ENCODE measurements around the gene COA1. TPM values are rescaled to one million over a fixed set of nuclear protein-coding genes. Genes with fewer than 3 reads are reported as not detected.

The COA1 gene
- total and polyA plus RNA-seq, 3 donors from 2014 or later: 36.4 to 80.5 (median 75.7) TPM

DNA sequence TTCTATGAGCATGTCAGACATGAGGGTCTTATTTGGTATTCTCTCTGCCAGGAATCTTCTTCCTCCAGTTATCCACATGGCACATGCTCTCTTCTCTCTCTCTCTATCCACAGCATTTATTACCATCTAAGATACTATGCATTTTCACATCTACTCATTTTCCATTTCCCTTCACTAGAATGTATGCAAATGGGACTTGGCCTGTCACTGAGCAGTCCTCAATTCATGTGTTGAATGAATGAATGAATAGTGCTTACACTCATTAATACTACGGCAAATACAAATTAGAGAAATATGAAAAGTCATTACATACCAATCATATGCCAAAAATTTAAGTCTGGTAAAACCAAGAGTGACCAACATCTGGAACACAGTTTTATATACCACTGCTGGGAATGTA lies 34.0 kb downstream of the COA1 start:
- H3K4me3 ChIP-seq: no peak overlapping the region
- no peak for TF ChIP-seq POLR2A (IDR thresholded peaks at IDR 0.05)
- TF ChIP-seq, protein P1, sequence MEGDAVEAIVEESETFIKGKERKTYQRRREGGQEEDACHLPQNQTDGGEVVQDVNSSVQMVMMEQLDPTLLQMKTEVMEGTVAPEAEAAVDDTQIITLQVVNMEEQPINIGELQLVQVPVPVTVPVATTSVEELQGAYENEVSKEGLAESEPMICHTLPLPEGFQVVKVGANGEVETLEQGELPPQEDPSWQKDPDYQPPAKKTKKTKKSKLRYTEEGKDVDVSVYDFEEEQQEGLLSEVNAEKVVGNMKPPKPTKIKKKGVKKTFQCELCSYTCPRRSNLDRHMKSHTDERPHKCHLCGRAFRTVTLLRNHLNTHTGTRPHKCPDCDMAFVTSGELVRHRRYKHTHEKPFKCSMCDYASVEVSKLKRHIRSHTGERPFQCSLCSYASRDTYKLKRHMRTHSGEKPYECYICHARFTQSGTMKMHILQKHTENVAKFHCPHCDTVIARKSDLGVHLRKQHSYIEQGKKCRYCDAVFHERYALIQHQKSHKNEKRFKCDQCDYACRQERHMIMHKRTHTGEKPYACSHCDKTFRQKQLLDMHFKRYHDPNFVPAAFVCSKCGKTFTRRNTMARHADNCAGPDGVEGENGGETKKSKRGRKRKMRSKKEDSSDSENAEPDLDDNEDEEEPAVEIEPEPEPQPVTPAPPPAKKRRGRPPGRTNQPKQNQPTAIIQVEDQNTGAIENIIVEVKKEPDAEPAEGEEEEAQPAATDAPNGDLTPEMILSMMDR (IDR thresholded peaks at IDR 0.05): no peak
- H3K9me3 ChIP-seq: no peaks in the 10 kb centered on the region
- WGBS, 2 donors: 93 to 100% methylated on average over 1 of the region's 1 CpG
- H3K4me1 ChIP-seq: no peaks in the 10 kb centered on the region
- no peaks in the 10 kb centered on the region for H3K36me3 ChIP-seq (ENCODE audit: low read depth, missing control alignments)
- DNase-seq: no peak
- intact Hi-C loops (cut with DNase I; ENCODE audit: low total_unique reads): no loop called here
- no peak overlapping the region for H3K27ac ChIP-seq
- no peaks in the 10 kb centered on the region for H3K27me3 ChIP-seq

DNA sequence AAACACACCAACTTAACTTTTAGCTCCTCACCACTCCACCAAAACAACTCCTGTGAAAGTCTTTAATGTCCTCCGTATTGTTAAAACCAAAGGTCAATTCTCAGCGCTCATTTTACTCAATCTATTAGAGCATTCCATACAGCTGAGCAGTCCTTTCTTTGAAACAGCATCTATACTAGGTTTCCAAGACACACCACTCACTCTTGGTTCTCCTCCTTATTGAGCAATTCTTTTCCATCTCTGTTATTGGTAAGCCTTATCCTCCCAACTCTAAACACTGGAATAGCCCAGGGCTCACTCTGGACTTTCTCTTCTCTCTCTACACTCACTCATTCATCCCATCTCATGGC lies 34.9 kb downstream of the COA1 start:
- no peak for TF ChIP-seq POLR2A (IDR thresholded peaks at IDR 0.05)
- TF ChIP-seq, protein P1 (IDR thresholded peaks at IDR 0.05): no peak
- intact Hi-C loops (cut with DNase I; ENCODE audit: low total_unique reads): no loop called here
- no peak overlapping the region for H3K4me3 ChIP-seq
- no peaks in the 10 kb centered on the region for H3K36me3 ChIP-seq (ENCODE audit: low read depth, missing control alignments)
- no peak overlapping the region for H3K27ac ChIP-seq
- no peaks in the 10 kb centered on the region for H3K27me3 ChIP-seq
- DNase-seq: no peak
- no peaks in the 10 kb centered on the region for H3K9me3 ChIP-seq
- WGBS, 2 donors: 97% methylated on average over 2 of the region's 2 CpGs
- H3K4me1 ChIP-seq: no peaks in the 10 kb centered on the region

DNA sequence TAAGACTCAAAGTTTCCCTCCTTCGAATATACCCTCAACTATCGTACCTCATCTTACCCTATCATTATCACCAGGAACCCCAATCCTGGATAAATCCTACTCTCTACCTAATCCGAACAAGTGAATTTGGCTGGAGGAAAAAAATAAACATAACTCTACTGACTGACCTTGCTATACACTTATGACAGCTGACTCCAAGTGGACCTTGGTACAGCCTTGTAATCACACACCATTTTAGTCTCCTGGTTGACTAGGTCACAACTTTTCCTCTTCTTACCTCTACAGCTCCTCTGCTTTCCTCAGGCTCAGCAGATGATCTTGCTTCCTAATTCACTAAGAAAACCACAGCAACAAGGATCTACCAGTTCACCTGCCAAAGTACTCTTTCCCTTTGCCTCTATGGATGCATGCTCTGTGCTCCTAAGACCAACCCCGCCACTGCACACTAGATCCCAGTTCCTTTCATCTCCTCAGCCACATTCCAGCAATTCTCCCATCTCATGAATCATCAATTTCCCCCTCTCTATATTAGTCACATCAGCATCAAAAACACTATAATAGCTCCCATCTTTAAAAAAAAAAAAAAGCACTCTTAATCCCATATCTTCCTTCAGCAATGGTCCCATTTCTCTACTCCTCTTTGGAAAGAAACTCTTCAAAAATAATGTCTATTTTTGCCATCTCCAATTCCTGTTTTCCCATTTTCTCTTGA lies 35.5 kb downstream of the COA1 start:
- TF ChIP-seq, protein P1 (IDR thresholded peaks at IDR 0.05): no peak
- no peak for TF ChIP-seq POLR2A (IDR thresholded peaks at IDR 0.05)
- Histone ChIP-seq H3K4me1 (no peaks in the 10 kb centered on the region), H3K9me3 (no peaks in the 10 kb centered on the region), H3K4me3 (no peak overlapping the region), H3K27me3 (no peaks in the 10 kb centered on the region), H3K27ac (no peak overlapping the region), H3K36me3 (ENCODE audit: low read depth, missing control alignments) (no peaks in the 10 kb centered on the region)
- intact Hi-C loops (cut with DNase I; ENCODE audit: low total_unique reads): no loop called here
- DNase-seq: no peak
- WGBS, 2 donors: 99% methylated on average over 4 of the region's 4 CpGs

DNA sequence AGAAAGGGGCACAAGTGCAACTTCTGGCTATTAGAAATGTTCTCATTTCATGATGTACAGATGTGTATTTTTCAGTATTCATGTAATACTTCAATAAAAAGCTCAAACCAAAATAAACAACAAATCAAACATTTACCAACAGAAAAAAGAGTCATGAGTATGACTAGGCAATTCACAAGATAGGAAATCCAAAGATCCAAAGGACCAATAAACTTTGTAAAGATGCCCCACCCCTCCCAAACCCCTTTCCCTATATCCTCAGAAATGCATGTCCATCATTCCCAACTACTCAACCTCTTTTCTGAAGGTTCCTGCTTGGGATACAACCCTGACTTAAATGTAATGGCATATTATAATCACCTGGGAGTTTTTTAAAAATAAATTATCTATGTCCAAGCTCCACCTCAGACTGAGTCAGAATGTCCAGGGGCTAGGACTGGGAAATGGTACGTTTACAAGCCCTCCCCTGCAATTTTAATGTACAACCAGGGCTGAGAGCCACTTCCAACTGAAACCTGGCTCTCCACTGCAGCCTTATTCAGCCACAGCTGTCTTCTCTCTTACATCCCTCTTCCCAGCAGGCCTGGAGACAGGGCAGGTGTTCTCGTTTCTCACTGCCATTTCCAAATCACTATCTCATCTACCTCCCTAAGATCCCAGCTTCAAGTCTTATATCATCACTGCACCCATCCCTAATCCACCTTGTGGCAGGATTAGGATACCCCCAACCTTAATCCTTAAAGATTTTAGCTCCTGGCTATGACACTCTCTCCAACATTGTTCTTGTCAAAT lies 36.5 kb downstream of the COA1 start:
- no peaks in the 10 kb centered on the region for H3K36me3 ChIP-seq (ENCODE audit: low read depth, missing control alignments)
- 72 to 78% methylated on average over 2 of the region's 2 CpGs for WGBS, 2 donors
- intact Hi-C loops (cut with DNase I; ENCODE audit: low total_unique reads): no loop called here

More for the DNA sequence above, 36.5 kb downstream of the COA1 start:
- no peak for DNase-seq
- Histone ChIP-seq H3K9me3 (no peaks in the 10 kb centered on the region), H3K4me1 (no peaks in the 10 kb centered on the region), H3K27me3 (no peaks in the 10 kb centered on the region), H3K27ac (no peak overlapping the region), H3K4me3 (no peak overlapping the region)
- TF ChIP-seq, protein P1 (IDR thresholded peaks at IDR 0.05): no peak
- no peak for TF ChIP-seq POLR2A (IDR thresholded peaks at IDR 0.05)

Measured in testis (tissue), 3 donors.